NCI-H510A (cell line): ENCODE data around the gene NFKBIE.

Experiments
- DNase-seq: peaks from one replicate; lab custom pipeline; 2025; lab: John Stamatoyannopoulos, UW

NFKBIE gene

GRCh38 chr6:44258325-44258863, 7.0 kb downstream of the NFKBIE start:
- DNase-seq, result no peak

GRCh38 chr6:44257753-44258324, 7.5 kb downstream of the NFKBIE start:
- no peak for DNase-seq

- peak; percentile 79 for DNase-seq
Measured at GRCh38 chr6:44257025-44257752, 8.2 kb downstream of the NFKBIE start, which contains the start of gene SLC35B2. Gene SLC35B2, minus strand, starts transcription at chr6:44257528. Its CDS starts 118 bp downstream, at chr6:44257410.

- DNase-seq, result no peak
Measured at GRCh38 chr6:44256775-44257024, 8.7 kb downstream of the NFKBIE start.

GRCh38 chr6:44255871-44256774, 9.2 kb downstream of the NFKBIE start:
- no peak for DNase-seq

- no peak for DNase-seq
Measured at GRCh38 chr6:44255105-44255808, 10.1 kb downstream of the NFKBIE start.

- no peak for DNase-seq
Measured at GRCh38 chr6:44254191-44255104, 10.9 kb downstream of the NFKBIE start.

- DNase-seq, result no peak
Measured at GRCh38 chr6:44253307-44254101, 11.8 kb downstream of the NFKBIE start.

GRCh38 chr6:44251576-44252524, 13.5 kb downstream of the NFKBIE start:
- DNase-seq, result no peak

GRCh38 chr6:44250718-44251123, 14.6 kb downstream of the NFKBIE start:
- no peak for DNase-seq

GRCh38 chr6:44250067-44250717, 15.2 kb downstream of the NFKBIE start:
- DNase-seq, result no peak

GRCh38 chr6:44249082-44249748, 16.1 kb downstream of the NFKBIE start:
- DNase-seq, result no peak

GRCh38 chr6:44248579-44248978, 16.8 kb downstream of the NFKBIE start:
- no peak for DNase-seq

- no peak for DNase-seq
Measured at GRCh38 chr6:44247338-44248302, 17.7 kb downstream of the NFKBIE start.

- peak; percentile 99 for DNase-seq
Measured at GRCh38 chr6:44246663-44247337, 18.6 kb downstream of the NFKBIE start, which contains the start of gene HSP90AB1. Gene HSP90AB1, plus strand, starts transcription at chr6:44247101. Its CDS starts 1,529 bp downstream, at chr6:44248630.
